Lung (tissue), 12 donors: ENCODE measurements around the gene DACT2. TPM values are rescaled to one million over a fixed set of nuclear protein-coding genes. Genes with fewer than 3 reads are reported as not detected.

Experiments
- ATAC-seq: fragments of 200-7000 bp; cut with Tn5 transposase; one replicate; pipeline ENCODE4 v1.9.1; 2020; ENCODE audit warnings: moderate number of reproducible peaks; ENCODE audit not compliant: insufficient read depth, low FRiP score
- DNase-seq, 3 donors: peaks; one replicate each; pipeline ENCODE4 v3.0.0-alpha.2; 2013 to 2017
- H3K27ac ChIP-seq, 2 donors: one replicate each; pipeline ENCODE4 v1.5.1; 2013; ENCODE audit warnings: mild to moderate bottlenecking in 2 of 2, moderate library complexity in 2 of 2, control low read depth in 1 of 2, inconsistent platforms in 1 of 2, low read depth in 1 of 2, low read length in 1 of 2
- H3K27me3 ChIP-seq, 3 donors: one replicate each; pipeline ENCODE4 v1.5.1; 2013; ENCODE audit warnings: low read length in 2 of 3; ENCODE audit not compliant: control insufficient read depth in 3 of 3, insufficient read depth in 3 of 3
- H3K36me3 ChIP-seq, 4 donors: one replicate each; pipeline ENCODE4 v1.5.1; 2013; ENCODE audit warnings: low read length in 4 of 4, mild to moderate bottlenecking in 1 of 4, moderate library complexity in 1 of 4; ENCODE audit not compliant: control insufficient read depth in 4 of 4, insufficient read depth in 4 of 4
- H3K4me1 ChIP-seq, 5 donors: one replicate each; pipeline ENCODE4 v1.5.1; 2013; ENCODE audit warnings: low read length in 5 of 5, mild to moderate bottlenecking in 2 of 5, moderate library complexity in 1 of 5; ENCODE audit not compliant: control insufficient read depth in 5 of 5, insufficient read depth in 5 of 5
- H3K4me3 ChIP-seq: one replicate; pipeline ENCODE4 v1.5.1; 2013; ENCODE audit warnings: mild to moderate bottlenecking, control low read depth, moderate library complexity
- H3K9ac ChIP-seq, 2 donors: one replicate each; pipeline ENCODE4 v1.5.1; 2013; ENCODE audit warnings: low read length in 2 of 2, control low read depth in 1 of 2; ENCODE audit not compliant: insufficient read depth in 1 of 2
- H3K9me3 ChIP-seq, 4 donors: one replicate each; pipeline ENCODE4 v1.5.1; 2013; ENCODE audit warnings: low read length in 3 of 4, mild to moderate bottlenecking in 1 of 4, moderate library complexity in 1 of 4; ENCODE audit not compliant: control insufficient read depth in 4 of 4, insufficient read depth in 3 of 4
- CTCF ChIP-seq: IDR thresholded peaks from 2 replicates; pipeline ENCODE4 v1.5.1; 2012; ENCODE audit warnings: mild to moderate bottlenecking; ENCODE audit errors: control extremely low read depth, extremely low read depth
- WGBS, 2 donors: extraction: QIAGEN DNeasy Blood & Tissue Kit; methylation state at CpG; one replicate each; pipeline ENCODE4 v1.1.7; 2013; 5-methylcytosine and 5-hydroxymethylcytosine counted together
- polyA plus RNA-seq, 2 donors: library from polyadenylated mRNA; stranded (reverse); fragments of 200-250 nt; gene quantifications; one replicate each; pipeline ENCODE4 v1.2.1, GENCODE V29; 2013
- total RNA-seq, 2 donors: library from RNA; depleted of rRNA in 1 of 2; stranded (reverse); fragments of >200 nt in 1 of 2; gene quantifications; one replicate each; pipeline ENCODE4 v1.2.1, GENCODE V29; 2014 to 2021
- donor health status: control.
- donor health status: control.
- donor health status: Bipolar disorder and iron deficiency.
- donor health status: healthy.
- donor health status: DM: yes; HTN: yes; CAD: no.

The DACT2 gene
- total and polyA plus RNA-seq, 4 donors: 0.30 to 2.6 (median 1.7) TPM

GRCh38 chr6:168354338-168354737, 34.8 kb upstream of the DACT2 start:
- ATAC-seq: no peak
- TF ChIP-seq CTCF: no peak
- Histone ChIP-seq H3K36me3 (no peaks in the 10 kb centered on the region), H3K27ac (no peak overlapping the region), H3K9me3 (peaks cover 0 to 2% (median 0%) of the 10 kb centered on the region in 4 donors), H3K4me1 (peaks cover 0 to 2% (median 0%) of the 10 kb centered on the region in 5 donors), H3K27me3 (no peaks in the 10 kb centered on the region), H3K9ac (no peak overlapping the region), H3K4me3 (no peak overlapping the region)
- DNase-seq: no peak
- 90 to 93% methylated on average over 10 of the region's 10 CpGs for WGBS, 2 donors

- peaks cover 0 to 4% (median 0%) of the 10 kb centered on the region in 4 donors for H3K9me3 ChIP-seq
- no peak for TF ChIP-seq CTCF
- ATAC-seq (no peak), DNase-seq (no peak)
- no peak overlapping the region for H3K9ac ChIP-seq
- H3K27ac ChIP-seq: no peak overlapping the region
- H3K4me3 ChIP-seq: no peak overlapping the region
- no peaks in the 10 kb centered on the region for H3K36me3 ChIP-seq
- H3K4me1 ChIP-seq: peaks cover 0 to 2% (median 0%) of the 10 kb centered on the region in 5 donors
- WGBS, 2 donors: 89 to 91% methylated on average over 9 of the region's 9 CpGs
- H3K27me3 ChIP-seq: no peaks in the 10 kb centered on the region
Measured at GRCh38 chr6:168353041-168353440, 33.5 kb upstream of the DACT2 start.

GRCh38 chr6:168352096-168352495, 32.5 kb upstream of the DACT2 start:
- no peak for TF ChIP-seq CTCF
- WGBS, 2 donors: 80 to 81% methylated on average over 5 of the region's 5 CpGs
- no peak for ATAC-seq
- Histone ChIP-seq H3K27me3 (no peaks in the 10 kb centered on the region), H3K36me3 (no peaks in the 10 kb centered on the region), H3K27ac (no peak overlapping the region), H3K9me3 (peaks cover 0 to 4% (median 0%) of the 10 kb centered on the region in 4 donors), H3K4me1 (peaks cover 0 to 2% (median 0%) of the 10 kb centered on the region in 5 donors), H3K9ac (no peak overlapping the region), H3K4me3 (no peak overlapping the region)
- no peak for DNase-seq

GRCh38 chr6:168349718-168350210, 30.2 kb upstream of the DACT2 start:
- Histone ChIP-seq H3K4me1 (peaks cover 0 to 15% (median 0%) of the 10 kb centered on the region in 5 donors), H3K9ac (no peak overlapping the region), H3K27ac (no peak overlapping the region), H3K27me3 (no peaks in the 10 kb centered on the region), H3K4me3 (no peak overlapping the region), H3K36me3 (no peaks in the 10 kb centered on the region), H3K9me3 (peaks cover 0 to 8% (median 0%) of the 10 kb centered on the region in 4 donors)
- DNase-seq: no peak
- no peak for ATAC-seq
- TF ChIP-seq CTCF: no peak
- 61 to 69% methylated on average over 4 of the region's 4 CpGs for WGBS, 2 donors
